Suprapubic skin (tissue), 3 donors: Measurements from ENCODE around the gene CSRP1.

Experiments
- CTCF ChIP-seq, 2 donors: fragments of 200-600 bp in 1 of 2; fragments of 450-650 bp in 1 of 2; sonication (generic) in 1 of 2; IDR thresholded peaks; one replicate each; pipeline ENCODE4 v1.5.1; 2016 to 2019; ENCODE audit warnings: antibody characterized with exemption in 2 of 2, mild to moderate bottlenecking in 1 of 2, moderate library complexity in 1 of 2
- POLR2AphosphoS5 ChIP-seq, 3 donors: sonication (generic); formaldehyde crosslinking; IDR thresholded peaks; one replicate each; pipeline ENCODE4 v1.6.1; 2017; ENCODE audit warnings: antibody characterized with exemption in 3 of 3

DNA sequence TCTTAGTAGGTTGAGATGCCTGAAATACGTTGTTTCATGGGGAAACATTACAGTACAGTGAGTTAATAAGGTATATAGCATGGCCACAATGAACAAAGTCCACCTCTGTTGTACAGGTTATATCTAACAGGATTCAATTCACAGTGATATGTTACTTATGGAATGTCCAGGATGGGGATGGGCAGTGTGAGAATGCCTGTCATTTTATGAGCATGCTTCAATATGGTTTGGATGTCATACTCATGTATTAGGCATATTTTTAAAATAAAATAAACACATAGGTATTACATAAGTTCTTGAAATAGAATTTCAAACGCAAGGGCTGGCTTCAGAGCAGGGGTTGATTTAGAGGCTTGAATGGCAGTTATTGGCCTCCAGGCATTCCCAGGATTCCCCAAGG lies 31.8 kb downstream of the CSRP1 start:
- no peak for TF ChIP-seq POLR2AphosphoS5 (IDR thresholded peaks at IDR 0.05)
- no peak for TF ChIP-seq CTCF (IDR thresholded peaks at IDR 0.05)
